A549 (cell line): ENCODE data around the gene PON2.

ENCODE experiments used
- JUN ChIP-seq, 2 experiments: fragments of >200 bp; sonication (Bioruptor Twin); formaldehyde crosslinking; IDR thresholded peaks; 2 replicates in 1 of 2; 3 replicates in 1 of 2; pipeline ENCODE4 v1.6.1; 2016 to 2017
- MAZ ChIP-seq: fragments of 150-350 bp; IDR thresholded peaks from 2 replicates; pipeline ENCODE4 v1.6.1; 2014; ENCODE audit warnings: antibody characterized with exemption, low read depth, low read length, borderline replicate concordance
- RAD21 ChIP-seq, 2 experiments: fragments of >200 bp in 1 of 2; sonication (Bioruptor Twin) in 1 of 2; formaldehyde crosslinking in 1 of 2; IDR thresholded peaks in 1 of 2; conservative IDR thresholded peaks in 1 of 2; 2 replicates in 1 of 2; 3 replicates in 1 of 2; pipeline ENCODE4 v1.6.1; 2012 to 2018; ENCODE audit warnings: inconsistent platforms in 1 of 2
- RARB ChIP-seq: fragments of 250-450 bp; sonication (Bioruptor Pico); IDR thresholded peaks from 2 replicates; pipeline ENCODE4 v1.8.0; 2021; ENCODE audit warnings: mild to moderate bottlenecking, moderate library complexity
- SREBF2 ChIP-seq: fragments of 450-650 bp; IDR thresholded peaks from 2 replicates; pipeline ENCODE4 v1.6.1; 2014; ENCODE audit warnings: mild to moderate bottlenecking, moderate library complexity
- TF ChIP-seq, protein P1 (sequence below): fragments of 150-350 bp; IDR thresholded peaks from 2 replicates; pipeline ENCODE4 v1.6.1; 2014; ENCODE audit warnings: low read depth, mild to moderate bottlenecking, low read length
- TF ChIP-seq, protein P2 (sequence below): IDR thresholded peaks from 2 replicates; pipeline ENCODE4 v1.6.1; 2012
- TF ChIP-seq, protein P3 (sequence below): fragments of >200 bp; sonication (Bioruptor Twin); formaldehyde crosslinking; IDR thresholded peaks from 3 replicates; pipeline ENCODE4 v1.5.1; 2016

DNA sequence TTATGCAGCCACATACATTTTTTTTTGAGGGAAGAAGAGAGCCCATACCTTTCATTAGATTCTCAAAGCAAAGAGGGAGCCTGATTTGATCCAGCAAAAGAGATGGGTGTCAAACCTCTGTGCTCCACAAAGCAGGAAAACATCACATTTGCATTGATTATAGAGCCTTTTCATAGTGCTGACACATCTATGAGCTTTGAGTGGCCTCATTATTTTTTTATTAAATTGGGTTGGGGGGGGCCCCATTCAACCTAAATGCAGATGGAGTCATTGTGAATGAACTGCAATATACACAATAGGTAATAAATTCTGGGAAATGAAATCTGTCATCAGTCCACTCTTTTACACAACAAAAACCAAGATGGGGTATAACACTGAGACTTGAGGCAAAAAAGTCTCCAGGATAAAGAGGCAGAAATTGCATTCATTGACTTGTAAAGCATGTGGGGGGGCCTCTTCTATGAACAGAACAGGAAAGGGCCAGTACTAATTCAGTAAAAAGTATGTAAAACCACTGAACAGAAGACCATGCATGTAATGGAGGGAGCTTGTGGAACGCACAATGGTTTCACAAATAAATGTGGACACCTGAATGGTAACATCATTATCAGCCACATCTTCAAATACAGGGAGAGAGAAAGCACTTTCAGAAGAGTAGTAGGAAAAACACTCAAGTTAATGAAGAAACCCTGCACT is 33.2 kb upstream of the PON2 start:
- TF ChIP-seq, protein P1, sequence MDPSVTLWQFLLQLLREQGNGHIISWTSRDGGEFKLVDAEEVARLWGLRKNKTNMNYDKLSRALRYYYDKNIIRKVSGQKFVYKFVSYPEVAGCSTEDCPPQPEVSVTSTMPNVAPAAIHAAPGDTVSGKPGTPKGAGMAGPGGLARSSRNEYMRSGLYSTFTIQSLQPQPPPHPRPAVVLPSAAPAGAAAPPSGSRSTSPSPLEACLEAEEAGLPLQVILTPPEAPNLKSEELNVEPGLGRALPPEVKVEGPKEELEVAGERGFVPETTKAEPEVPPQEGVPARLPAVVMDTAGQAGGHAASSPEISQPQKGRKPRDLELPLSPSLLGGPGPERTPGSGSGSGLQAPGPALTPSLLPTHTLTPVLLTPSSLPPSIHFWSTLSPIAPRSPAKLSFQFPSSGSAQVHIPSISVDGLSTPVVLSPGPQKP, result no peak
- TF ChIP-seq JUN (IDR thresholded peaks at IDR 0.05) (no peak), RARB (CRISPR knock-in tag) (no peak), RAD21 (conservative IDR thresholded peaks at IDR 0.05 in 1 of 2, IDR thresholded peaks at IDR 0.05 in 1 of 2) (no peak), SREBF2 (no peak), MAZ (no peak)
- TF ChIP-seq, protein P2, sequence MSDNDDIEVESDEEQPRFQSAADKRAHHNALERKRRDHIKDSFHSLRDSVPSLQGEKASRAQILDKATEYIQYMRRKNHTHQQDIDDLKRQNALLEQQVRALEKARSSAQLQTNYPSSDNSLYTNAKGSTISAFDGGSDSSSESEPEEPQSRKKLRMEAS, result no peak
- TF ChIP-seq, protein P3, sequence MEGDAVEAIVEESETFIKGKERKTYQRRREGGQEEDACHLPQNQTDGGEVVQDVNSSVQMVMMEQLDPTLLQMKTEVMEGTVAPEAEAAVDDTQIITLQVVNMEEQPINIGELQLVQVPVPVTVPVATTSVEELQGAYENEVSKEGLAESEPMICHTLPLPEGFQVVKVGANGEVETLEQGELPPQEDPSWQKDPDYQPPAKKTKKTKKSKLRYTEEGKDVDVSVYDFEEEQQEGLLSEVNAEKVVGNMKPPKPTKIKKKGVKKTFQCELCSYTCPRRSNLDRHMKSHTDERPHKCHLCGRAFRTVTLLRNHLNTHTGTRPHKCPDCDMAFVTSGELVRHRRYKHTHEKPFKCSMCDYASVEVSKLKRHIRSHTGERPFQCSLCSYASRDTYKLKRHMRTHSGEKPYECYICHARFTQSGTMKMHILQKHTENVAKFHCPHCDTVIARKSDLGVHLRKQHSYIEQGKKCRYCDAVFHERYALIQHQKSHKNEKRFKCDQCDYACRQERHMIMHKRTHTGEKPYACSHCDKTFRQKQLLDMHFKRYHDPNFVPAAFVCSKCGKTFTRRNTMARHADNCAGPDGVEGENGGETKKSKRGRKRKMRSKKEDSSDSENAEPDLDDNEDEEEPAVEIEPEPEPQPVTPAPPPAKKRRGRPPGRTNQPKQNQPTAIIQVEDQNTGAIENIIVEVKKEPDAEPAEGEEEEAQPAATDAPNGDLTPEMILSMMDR, result no peak
